Gastroesophageal sphincter (tissue), 4 donors: ENCODE data around the gene SPAG17. TPM values are rescaled to one million over a fixed set of nuclear protein-coding genes. Genes with fewer than 3 reads are reported as not detected.

Experiments
- ATAC-seq: fragments of 150-250 bp; one replicate; pipeline ENCODE4 v1.9.1; 2016; ENCODE audit warnings: mild to moderate bottlenecking, moderate library complexity
- H3K27ac ChIP-seq, 4 donors: fragments of 200-600 bp; sonication (generic) in 3 of 4; 1 replicate in 3 of 4; 2 replicates in 1 of 4; pipeline ENCODE4 v1.5.1; 2016 to 2019
- H3K27me3 ChIP-seq: fragments of 200-600 bp; sonication (generic); one replicate; pipeline ENCODE4 v1.5.1; 2019
- H3K36me3 ChIP-seq, 2 donors: fragments of 200-600 bp; sonication (generic); one replicate each; pipeline ENCODE4 v1.5.1; 2019; ENCODE audit warnings: control low read depth in 1 of 2
- H3K4me1 ChIP-seq, 3 donors: fragments of 200-600 bp; sonication (generic); 1 replicate in 2 of 3; 2 replicates in 1 of 3; pipeline ENCODE4 v1.5.1; 2016 to 2019; ENCODE audit warnings: control low read depth in 2 of 3
- H3K4me3 ChIP-seq, 2 donors: fragments of 200-600 bp; sonication (generic); one replicate each; pipeline ENCODE4 v1.5.1; 2019; ENCODE audit warnings: mild to moderate bottlenecking in 1 of 2, moderate library complexity in 1 of 2
- H3K9me3 ChIP-seq, 3 donors: fragments of 200-600 bp; sonication (generic); one replicate each; pipeline ENCODE4 v1.5.1; 2017 to 2019; ENCODE audit warnings: control low read depth in 2 of 3
- EP300 ChIP-seq: sonication (generic); formaldehyde crosslinking; IDR thresholded peaks from one replicate; pipeline ENCODE4 v1.6.1; 2017; ENCODE audit warnings: antibody characterized with exemption, mild to moderate bottlenecking
- POLR2A ChIP-seq, 2 donors: fragments of 450-650 bp; IDR thresholded peaks; one replicate each; pipeline ENCODE4 v1.6.1; 2017; ENCODE audit warnings: antibody characterized with exemption in 2 of 2, mild to moderate bottlenecking in 2 of 2, moderate library complexity in 1 of 2
- POLR2AphosphoS5 ChIP-seq: sonication (generic); formaldehyde crosslinking; IDR thresholded peaks from one replicate; pipeline ENCODE4 v1.6.1; 2017; ENCODE audit warnings: antibody characterized with exemption
- WGBS, 2 donors: methylation state at CpG; one replicate each; pipeline ENCODE4 v1.1.5; 2018; ENCODE audit warnings: low coverage in 1 of 2; 5-methylcytosine and 5-hydroxymethylcytosine counted together
- total RNA-seq, 4 donors: library from RNA; depleted of rRNA; stranded (reverse); fragments of >200 nt; gene quantifications; one replicate each; pipeline ENCODE4 v1.1.0, GENCODE V29; 2016
- TF ChIP-seq, protein P1 (sequence below), 4 experiments: fragments of 200-600 bp in 2 of 4; fragments of 450-650 bp in 2 of 4; sonication (generic) in 1 of 4; IDR thresholded peaks; one replicate each; pipeline ENCODE4 v1.5.1; 2017 to 2019; ENCODE audit warnings: antibody characterized with exemption in 4 of 4, mild to moderate bottlenecking in 2 of 4, moderate library complexity in 2 of 4

Gene SPAG17
- total RNA-seq, 4 donors from 2014 or later, result 0.13 to 2.2 (median 0.42) TPM

DNA sequence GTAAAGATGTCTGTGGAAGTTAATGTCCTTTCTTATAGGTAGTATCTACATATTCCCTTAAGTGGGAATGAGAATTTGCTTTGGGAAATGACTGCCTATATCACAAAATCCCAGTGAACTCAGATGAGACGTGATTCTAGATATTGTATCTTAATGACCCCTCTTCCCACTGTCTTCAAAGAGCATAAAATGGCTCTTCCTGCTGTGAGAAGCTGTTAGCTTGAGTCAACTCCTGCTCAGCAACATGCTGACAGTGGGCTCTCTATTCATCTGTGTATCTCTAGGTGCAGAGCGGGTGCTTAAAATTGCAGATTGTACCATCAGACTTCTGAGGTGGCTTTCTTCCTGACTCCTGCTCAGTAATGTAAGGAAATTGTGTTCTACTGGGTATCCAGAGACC lies 100.6 kb downstream of the SPAG17 start:
- Histone ChIP-seq H3K27me3 (no peaks in the 10 kb centered on the region), H3K27ac (no peak overlapping the region), H3K9me3 (no peaks in the 10 kb centered on the region), H3K4me1 (no peaks in the 10 kb centered on the region), H3K4me3 (no peak overlapping the region), H3K36me3 (no peaks in the 10 kb centered on the region)
- ATAC-seq, result no peak
- no peak for TF ChIP-seq POLR2A (IDR thresholded peaks at IDR 0.05)
- TF ChIP-seq POLR2AphosphoS5, result no peak
- no peak for TF ChIP-seq EP300
- TF ChIP-seq, protein P1, sequence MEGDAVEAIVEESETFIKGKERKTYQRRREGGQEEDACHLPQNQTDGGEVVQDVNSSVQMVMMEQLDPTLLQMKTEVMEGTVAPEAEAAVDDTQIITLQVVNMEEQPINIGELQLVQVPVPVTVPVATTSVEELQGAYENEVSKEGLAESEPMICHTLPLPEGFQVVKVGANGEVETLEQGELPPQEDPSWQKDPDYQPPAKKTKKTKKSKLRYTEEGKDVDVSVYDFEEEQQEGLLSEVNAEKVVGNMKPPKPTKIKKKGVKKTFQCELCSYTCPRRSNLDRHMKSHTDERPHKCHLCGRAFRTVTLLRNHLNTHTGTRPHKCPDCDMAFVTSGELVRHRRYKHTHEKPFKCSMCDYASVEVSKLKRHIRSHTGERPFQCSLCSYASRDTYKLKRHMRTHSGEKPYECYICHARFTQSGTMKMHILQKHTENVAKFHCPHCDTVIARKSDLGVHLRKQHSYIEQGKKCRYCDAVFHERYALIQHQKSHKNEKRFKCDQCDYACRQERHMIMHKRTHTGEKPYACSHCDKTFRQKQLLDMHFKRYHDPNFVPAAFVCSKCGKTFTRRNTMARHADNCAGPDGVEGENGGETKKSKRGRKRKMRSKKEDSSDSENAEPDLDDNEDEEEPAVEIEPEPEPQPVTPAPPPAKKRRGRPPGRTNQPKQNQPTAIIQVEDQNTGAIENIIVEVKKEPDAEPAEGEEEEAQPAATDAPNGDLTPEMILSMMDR (IDR thresholded peaks at IDR 0.05), result no peak
- 92 to 100% methylated on average over 1 to 2 of the region's 2 CpGs for WGBS, 2 donors

DNA sequence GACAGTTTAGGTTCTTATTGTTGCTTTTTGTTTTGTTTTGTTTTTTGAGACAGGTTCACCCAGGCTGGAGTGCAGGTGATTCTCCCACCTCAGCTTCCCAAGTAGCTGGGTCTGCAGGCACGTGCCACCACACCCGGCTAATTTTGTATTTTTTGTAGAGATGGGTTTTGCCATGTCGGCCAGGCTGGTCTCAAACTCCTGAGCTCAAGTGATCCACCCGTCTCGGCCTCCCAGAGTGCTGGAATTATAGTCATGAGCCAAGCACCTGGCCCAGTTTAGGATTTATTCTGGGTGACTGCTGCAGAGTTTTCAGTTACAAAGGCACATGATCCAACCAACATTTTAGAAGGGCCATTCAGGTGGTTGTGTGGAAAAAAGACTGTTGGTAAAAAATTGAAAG lies 102.0 kb downstream of the SPAG17 start:
- no peak overlapping the region for H3K4me3 ChIP-seq
- WGBS, 2 donors, result 94 to 96% methylated on average over 2 to 5 of the region's 5 CpGs
- H3K9me3 ChIP-seq, result no peaks in the 10 kb centered on the region
- no peaks in the 10 kb centered on the region for H3K36me3 ChIP-seq
- H3K27ac ChIP-seq, result no peak overlapping the region
- no peak for TF ChIP-seq POLR2A (IDR thresholded peaks at IDR 0.05)
- TF ChIP-seq EP300, result no peak
- TF ChIP-seq, protein P1 (IDR thresholded peaks at IDR 0.05), result no peak
- no peak for TF ChIP-seq POLR2AphosphoS5
- H3K27me3 ChIP-seq, result no peaks in the 10 kb centered on the region
- H3K4me1 ChIP-seq, result no peaks in the 10 kb centered on the region
- ATAC-seq, result no peak

- Histone ChIP-seq H3K27ac (no peak overlapping the region), H3K4me3 (no peak overlapping the region), H3K9me3 (no peaks in the 10 kb centered on the region), H3K36me3 (no peaks in the 10 kb centered on the region), H3K4me1 (no peaks in the 10 kb centered on the region), H3K27me3 (no peaks in the 10 kb centered on the region)
- TF ChIP-seq POLR2AphosphoS5 (no peak), POLR2A (IDR thresholded peaks at IDR 0.05) (no peak), EP300 (no peak)
- TF ChIP-seq, protein P1 (IDR thresholded peaks at IDR 0.05), result no peak
- no peak for ATAC-seq
- WGBS, 2 donors, result 46 to 57% methylated on average over 2 to 3 of the region's 3 CpGs
These were observed 103.6 kb downstream of the SPAG17 start for GRCh38 chr1:118081387-118081786.

- WGBS, 2 donors, result 76 to 80% methylated on average over 1 to 2 of the region's 2 CpGs
- Histone ChIP-seq H3K27me3 (no peaks in the 10 kb centered on the region), H3K4me1 (no peaks in the 10 kb centered on the region), H3K27ac (no peak overlapping the region), H3K4me3 (no peak overlapping the region), H3K9me3 (no peaks in the 10 kb centered on the region), H3K36me3 (no peaks in the 10 kb centered on the region)
- no peak for ATAC-seq
- TF ChIP-seq, protein P1 (IDR thresholded peaks at IDR 0.05), result peak in 3 of 4 experiments; percentile 10 to 22 (median 15)
- no peak for TF ChIP-seq POLR2AphosphoS5
- TF ChIP-seq EP300, result no peak
These were observed 107.5 kb downstream of the SPAG17 start for GRCh38 chr1:118077331-118078045.

GRCh38 chr1:118075116-118075515 lies 109.9 kb downstream of the SPAG17 start:
- TF ChIP-seq POLR2A (IDR thresholded peaks at IDR 0.05) (no peak), EP300 (no peak), POLR2AphosphoS5 (no peak)
- TF ChIP-seq, protein P1 (IDR thresholded peaks at IDR 0.05), result no peak
- WGBS, 2 donors, result 71 to 100% methylated on average over 1 to 3 of the region's 3 CpGs
- H3K27me3 ChIP-seq, result no peaks in the 10 kb centered on the region
- no peaks in the 10 kb centered on the region for H3K9me3 ChIP-seq
- H3K4me1 ChIP-seq, result no peaks in the 10 kb centered on the region
- no peak overlapping the region for H3K4me3 ChIP-seq
- no peak overlapping the region for H3K27ac ChIP-seq
- no peaks in the 10 kb centered on the region for H3K36me3 ChIP-seq
- no peak for ATAC-seq
